GM12873 (cell line): ENCODE measurements around the gene ZNF784.

ENCODE experiments used
- TF ChIP-seq, protein P1 (sequence below): IDR thresholded peaks from 2 replicates; pipeline ENCODE4 v1.5.1; 2012; ENCODE audit warnings: low read depth, mild to moderate bottlenecking, moderate library complexity, low read length, control low read depth; ENCODE audit not compliant: insufficient read depth; ENCODE audit errors: missing control alignments

Gene ZNF784

DNA sequence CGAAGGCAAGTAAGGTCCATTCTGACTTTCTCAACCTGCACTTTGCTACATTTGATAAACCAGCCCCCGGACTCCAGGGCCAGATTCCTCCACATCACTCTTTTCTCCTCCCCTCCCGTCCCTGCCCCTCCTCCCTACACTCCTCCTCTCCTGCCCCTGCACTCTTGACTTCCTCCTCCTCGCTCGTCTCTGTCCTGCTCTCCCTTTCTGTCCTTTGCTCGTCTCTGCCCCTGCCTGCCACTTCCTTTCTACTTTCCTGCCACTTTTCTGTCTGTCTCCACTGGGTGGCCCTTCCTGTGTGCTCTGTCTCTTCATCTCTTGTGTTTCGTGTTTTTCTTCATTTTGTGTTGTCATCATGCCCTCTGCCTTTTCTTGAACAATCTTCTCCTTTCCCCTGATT lies 37.5 kb upstream of the ZNF784 start:
- TF ChIP-seq, protein P1, sequence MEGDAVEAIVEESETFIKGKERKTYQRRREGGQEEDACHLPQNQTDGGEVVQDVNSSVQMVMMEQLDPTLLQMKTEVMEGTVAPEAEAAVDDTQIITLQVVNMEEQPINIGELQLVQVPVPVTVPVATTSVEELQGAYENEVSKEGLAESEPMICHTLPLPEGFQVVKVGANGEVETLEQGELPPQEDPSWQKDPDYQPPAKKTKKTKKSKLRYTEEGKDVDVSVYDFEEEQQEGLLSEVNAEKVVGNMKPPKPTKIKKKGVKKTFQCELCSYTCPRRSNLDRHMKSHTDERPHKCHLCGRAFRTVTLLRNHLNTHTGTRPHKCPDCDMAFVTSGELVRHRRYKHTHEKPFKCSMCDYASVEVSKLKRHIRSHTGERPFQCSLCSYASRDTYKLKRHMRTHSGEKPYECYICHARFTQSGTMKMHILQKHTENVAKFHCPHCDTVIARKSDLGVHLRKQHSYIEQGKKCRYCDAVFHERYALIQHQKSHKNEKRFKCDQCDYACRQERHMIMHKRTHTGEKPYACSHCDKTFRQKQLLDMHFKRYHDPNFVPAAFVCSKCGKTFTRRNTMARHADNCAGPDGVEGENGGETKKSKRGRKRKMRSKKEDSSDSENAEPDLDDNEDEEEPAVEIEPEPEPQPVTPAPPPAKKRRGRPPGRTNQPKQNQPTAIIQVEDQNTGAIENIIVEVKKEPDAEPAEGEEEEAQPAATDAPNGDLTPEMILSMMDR = no peak

DNA sequence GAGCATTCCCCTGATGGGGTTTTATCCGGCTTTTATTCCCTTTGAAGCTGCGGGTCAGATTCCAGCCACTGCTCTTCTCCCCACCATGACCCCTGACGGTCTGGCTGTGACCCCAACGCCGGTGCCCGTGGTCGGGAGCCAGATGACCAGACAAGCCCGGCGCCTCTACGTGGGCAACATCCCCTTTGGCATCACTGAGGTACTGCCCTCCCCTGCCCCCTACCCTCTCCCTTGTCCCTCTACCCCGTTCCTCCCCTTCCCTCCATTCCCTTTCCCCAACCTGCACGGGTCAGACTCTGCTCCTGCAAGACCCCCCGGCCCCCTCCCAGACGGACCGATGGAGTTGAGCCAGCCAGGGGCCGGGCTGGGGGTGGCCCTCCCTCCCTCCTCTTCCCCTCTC lies 36.6 kb upstream of the ZNF784 start:
- TF ChIP-seq, protein P1 = no peak

DNA sequence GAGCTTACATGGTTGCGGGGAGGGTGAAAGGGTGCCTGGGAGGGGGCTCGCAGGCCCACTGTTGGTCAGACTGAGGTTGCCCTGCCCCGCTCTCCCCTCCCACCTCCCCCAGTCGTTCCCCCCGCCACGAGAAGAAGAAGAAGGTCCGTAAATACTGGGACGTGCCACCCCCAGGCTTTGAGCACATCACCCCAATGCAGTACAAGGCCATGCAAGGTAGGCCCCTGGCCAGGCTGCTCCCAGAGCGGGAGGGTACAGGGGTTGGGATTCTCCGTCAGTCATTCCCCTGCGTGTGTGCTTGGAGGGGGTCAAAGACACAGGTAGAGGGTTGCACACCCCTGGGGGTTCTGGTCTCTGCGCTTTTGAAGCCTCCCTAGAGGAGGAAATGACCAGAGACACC lies 36.0 kb upstream of the ZNF784 start:
- TF ChIP-seq, protein P1 = no peak

DNA sequence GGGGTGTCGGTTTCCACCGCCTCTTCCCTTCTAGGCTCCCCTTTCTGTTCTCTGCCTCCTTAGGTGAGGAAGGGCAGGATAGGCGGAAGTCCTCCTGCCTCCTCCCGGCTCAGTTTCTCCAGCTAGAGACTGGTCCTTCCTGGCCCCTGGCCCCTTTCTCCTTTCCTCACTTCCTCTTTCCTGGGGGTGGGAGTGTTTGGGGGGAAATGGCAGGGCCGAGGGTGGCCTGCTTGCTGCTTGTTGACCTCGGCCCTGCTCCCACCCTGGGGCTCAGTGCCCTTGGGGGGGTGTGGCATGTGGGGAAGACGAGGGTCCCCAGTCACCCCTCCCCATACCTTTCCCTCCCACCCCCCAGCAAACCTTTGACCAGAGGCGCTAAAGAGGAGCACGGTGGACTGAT lies 35.5 kb upstream of the ZNF784 start:
- TF ChIP-seq, protein P1 = no peak

DNA sequence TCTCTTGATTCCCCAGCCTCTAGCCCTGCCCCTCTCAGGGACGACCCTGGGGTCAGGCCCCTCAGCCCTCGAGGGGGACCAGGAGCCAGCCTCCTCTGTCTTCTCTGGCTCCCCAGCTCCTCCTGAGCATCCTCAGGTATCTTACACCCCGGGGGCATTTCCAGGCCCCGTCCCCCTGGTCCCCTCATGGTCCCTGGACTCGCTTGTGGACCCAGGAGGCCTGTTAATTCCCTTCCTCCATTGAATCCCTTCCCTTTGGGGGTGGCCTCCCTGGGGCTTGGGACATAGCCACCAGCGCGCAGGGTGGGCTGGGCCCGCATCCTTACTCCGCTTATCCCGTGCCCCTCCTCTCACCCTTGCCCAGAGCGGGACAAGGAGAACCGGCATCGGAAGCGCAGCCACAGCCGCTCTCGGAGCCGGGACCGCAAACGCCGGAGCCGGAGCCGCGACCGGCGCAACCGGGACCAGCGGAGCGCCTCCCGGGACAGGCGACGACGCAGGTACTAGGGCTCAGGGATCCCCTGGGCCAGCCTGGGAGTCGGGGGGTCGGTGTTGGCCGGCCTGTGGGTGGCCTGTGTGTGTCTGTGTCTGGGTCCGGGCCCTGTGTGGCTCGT lies 34.6 kb upstream of the ZNF784 start:
- TF ChIP-seq, protein P1 = no peak

DNA sequence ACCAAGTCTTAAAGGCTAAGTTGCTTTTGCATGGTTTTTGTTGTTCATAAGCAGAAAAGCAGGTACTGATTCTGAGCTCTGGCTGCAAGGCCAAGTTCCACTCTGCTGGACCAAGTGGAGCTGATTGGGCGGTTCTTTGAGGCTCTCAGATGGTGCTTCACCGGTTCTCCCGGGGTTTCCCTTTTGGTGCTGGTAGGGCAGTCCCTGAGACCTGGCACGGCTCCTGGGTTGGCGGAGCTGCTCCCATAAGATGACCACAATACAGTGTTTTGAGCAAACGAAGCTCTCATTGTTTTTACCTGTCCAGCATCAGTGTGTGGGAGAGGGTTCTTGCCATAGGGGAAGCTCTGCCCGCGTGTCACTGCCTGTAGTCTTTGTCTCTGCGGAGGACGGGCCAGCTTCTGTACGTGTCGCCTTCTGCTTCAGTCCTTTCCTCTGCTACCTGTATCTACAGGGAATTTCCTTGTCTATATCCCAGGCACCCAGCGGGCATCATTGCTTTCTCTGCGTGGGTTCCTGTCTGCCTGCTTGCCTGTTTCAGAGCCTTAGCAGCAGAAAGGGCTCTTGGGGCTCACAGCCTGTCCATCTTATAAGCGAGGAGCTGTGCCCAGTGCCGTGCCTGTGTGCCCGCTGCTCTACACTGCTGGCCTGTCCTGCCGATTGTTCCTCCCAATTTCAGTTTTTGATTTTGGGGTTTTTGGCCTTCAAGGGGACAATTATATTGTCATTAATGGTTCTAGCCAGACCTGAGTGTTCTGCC lies 32.8 kb upstream of the ZNF784 start:
- TF ChIP-seq, protein P1 = no peak

DNA sequence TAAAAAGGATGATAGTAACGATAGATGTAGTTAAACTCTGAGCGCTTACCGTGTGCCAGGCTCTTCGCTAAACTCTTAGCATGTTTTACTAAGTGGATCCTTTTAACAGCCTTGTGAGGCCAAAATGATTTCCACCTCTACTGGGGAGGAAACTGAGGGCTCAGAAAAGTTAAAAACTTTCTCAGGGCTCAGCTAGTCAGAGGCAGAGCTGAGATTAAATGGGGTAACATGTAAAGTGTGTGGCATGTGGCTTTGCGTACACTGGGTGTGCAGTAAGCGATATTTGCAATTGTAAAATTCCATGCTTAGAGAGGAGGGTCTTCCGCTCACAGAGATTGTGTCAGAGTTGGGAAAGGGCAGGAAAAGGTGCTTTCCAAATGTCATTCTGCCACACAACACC lies 32.2 kb upstream of the ZNF784 start:
- TF ChIP-seq, protein P1 = no peak
